Measurements from ENCODE around the gene PXYLP1. TPM values are rescaled to one million over a fixed set of nuclear protein-coding genes. Genes with fewer than 3 reads are reported as not detected.

Gene PXYLP1
- total RNA-seq, 1 donor, result 6.5 TPM

DNA sequence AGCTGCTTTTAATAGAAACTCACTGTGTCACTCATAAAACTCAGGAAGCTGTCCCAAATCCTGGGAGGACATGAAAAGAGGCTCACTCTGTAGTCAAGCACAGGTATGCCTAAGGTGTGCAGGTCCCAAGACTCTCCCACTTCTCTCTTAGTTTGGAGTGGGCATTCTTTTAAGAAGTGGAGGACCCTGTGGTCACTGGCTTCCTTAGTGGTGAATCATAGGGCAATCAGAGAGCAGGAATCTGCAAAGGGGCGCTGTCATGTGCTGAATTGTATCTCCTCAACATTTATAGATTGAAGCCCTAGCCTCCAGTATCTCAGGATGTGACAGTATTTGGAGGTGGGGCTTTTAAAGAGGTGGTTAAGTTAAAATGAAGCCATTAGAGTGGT lies 89.5 kb downstream of the PXYLP1 start:
- peak; percentile 74 for DNase-seq (ENCODE audit: insufficient read length, low spot score, missing footprints)
- H3K9me3 ChIP-seq (ENCODE audit: low read depth, low read length), result no peaks in the 10 kb centered on the region
- no peaks in the 10 kb centered on the region for H3K79me2 ChIP-seq (ENCODE audit: insufficient read depth, low read length)

DNA sequence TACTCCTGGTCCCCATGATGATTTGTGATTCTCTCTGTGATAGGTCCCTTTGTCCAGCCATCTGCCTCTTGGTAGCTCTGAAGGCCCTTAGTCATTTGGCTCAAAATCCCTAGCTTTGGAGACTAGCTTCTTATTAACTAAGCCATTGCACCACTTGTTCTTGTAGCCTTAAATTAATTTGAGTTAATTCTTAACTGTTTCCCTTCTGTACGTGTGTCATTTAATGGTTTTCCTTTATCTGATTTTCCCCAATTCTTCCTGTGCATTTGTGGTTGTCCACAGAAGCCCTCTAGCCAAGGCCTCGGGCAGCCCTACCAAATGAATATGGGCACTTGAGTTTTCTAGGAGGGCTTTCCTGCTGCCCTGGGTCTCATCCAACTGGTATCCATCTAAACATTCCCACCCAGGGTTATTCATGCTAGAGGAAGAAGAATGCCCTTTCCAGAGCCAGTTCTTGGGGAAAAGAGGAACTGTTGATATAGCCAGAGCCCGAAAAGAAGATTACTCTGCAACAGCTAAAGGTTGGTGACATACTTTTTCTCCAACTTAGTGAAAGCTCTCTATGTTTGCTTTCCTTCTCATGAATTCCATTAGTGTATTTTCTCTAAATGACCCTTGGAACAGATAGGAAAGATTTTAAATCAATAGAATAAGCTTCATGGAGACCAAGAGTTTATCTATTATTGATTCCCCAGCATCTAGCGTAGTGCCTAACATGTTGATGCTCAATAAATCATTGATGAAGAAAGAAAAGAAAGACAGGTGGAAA lies 92.5 kb downstream of the PXYLP1 start:
- no peak for TF ChIP-seq CTCF (IDR thresholded peaks at IDR 0.05; ENCODE audit: extremely low read depth, low read depth, low read length)

More for the DNA sequence above, 89.5 kb downstream of the PXYLP1 start:
- Histone ChIP-seq H3K27me3 (ENCODE audit: insufficient read depth, low read length) (no peaks in the 10 kb centered on the region), H2AFZ (ENCODE audit: low read length) (peak overlapping the region; percentile 52), H3K4me2 (ENCODE audit: insufficient read depth, low read length) (no peak overlapping the region), H3K4me1 (ENCODE audit: insufficient read depth, low read length) (peaks cover 9% of the 10 kb centered on the region), H3K4me3 (ENCODE audit: insufficient read depth, low read length) (no peak overlapping the region), H3K36me3 (ENCODE audit: insufficient read depth, low read length) (no peaks in the 10 kb centered on the region), H4K20me1 (ENCODE audit: insufficient read depth, low read length) (no peaks in the 10 kb centered on the region), H3K27ac (ENCODE audit: low read depth, low read length) (no peak overlapping the region)
- TF ChIP-seq CTCF (IDR thresholded peaks at IDR 0.05; ENCODE audit: extremely low read depth, low read depth, low read length), result no peak

DNA sequence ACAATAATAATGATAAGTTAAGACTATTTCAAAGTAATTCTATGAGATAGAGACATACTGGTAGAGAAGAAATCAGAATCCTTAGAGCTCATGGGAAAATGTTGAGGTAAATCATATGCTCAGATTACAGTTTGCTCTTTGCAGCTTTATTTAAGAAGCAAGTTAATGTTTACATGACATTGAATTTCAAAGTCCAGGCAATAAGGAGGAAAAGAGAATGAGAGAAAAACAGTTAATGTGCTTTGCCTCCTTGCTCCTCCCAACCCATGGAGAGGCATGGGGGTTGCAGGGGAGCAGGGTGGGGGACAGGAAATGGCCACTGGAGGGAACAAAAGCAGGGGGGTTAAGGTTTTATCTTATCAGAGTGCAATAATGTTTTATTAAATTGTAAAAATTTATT lies 94.5 kb downstream of the PXYLP1 start:
- no peaks in the 10 kb centered on the region for H3K27me3 ChIP-seq (ENCODE audit: insufficient read depth, low read length)
- H4K20me1 ChIP-seq (ENCODE audit: insufficient read depth, low read length), result no peaks in the 10 kb centered on the region
- H3K4me2 ChIP-seq (ENCODE audit: insufficient read depth, low read length), result no peak overlapping the region
- no peaks in the 10 kb centered on the region for H3K79me2 ChIP-seq (ENCODE audit: insufficient read depth, low read length)
- TF ChIP-seq CTCF (IDR thresholded peaks at IDR 0.05; ENCODE audit: extremely low read depth, low read depth, low read length), result no peak
- H3K4me1 ChIP-seq (ENCODE audit: insufficient read depth, low read length), result peaks cover 13% of the 10 kb centered on the region
- no peak for DNase-seq (ENCODE audit: insufficient read length, low spot score, missing footprints)
- H3K36me3 ChIP-seq (ENCODE audit: insufficient read depth, low read length), result no peaks in the 10 kb centered on the region
- no peaks in the 10 kb centered on the region for H3K9me3 ChIP-seq (ENCODE audit: low read depth, low read length)
- H2AFZ ChIP-seq (ENCODE audit: low read length), result no peak overlapping the region
- H3K4me3 ChIP-seq (ENCODE audit: insufficient read depth, low read length), result no peak overlapping the region
- H3K27ac ChIP-seq (ENCODE audit: low read depth, low read length), result no peak overlapping the region

More for the DNA sequence above, 92.5 kb downstream of the PXYLP1 start:
- Histone ChIP-seq H3K36me3 (ENCODE audit: insufficient read depth, low read length) (no peaks in the 10 kb centered on the region), H3K79me2 (ENCODE audit: insufficient read depth, low read length) (no peaks in the 10 kb centered on the region), H4K20me1 (ENCODE audit: insufficient read depth, low read length) (no peaks in the 10 kb centered on the region), H3K9me3 (ENCODE audit: low read depth, low read length) (no peaks in the 10 kb centered on the region), H3K27me3 (ENCODE audit: insufficient read depth, low read length) (no peaks in the 10 kb centered on the region), H3K4me3 (ENCODE audit: insufficient read depth, low read length) (no peak overlapping the region), H3K4me2 (ENCODE audit: insufficient read depth, low read length) (no peak overlapping the region), H3K4me1 (ENCODE audit: insufficient read depth, low read length) (peaks cover 9% of the 10 kb centered on the region), H3K27ac (ENCODE audit: low read depth, low read length) (no peak overlapping the region), H2AFZ (ENCODE audit: low read length) (no peak overlapping the region)
- DNase-seq (ENCODE audit: insufficient read length, low spot score, missing footprints), result no peak

- Histone ChIP-seq H3K79me2 (ENCODE audit: insufficient read depth, low read length) (no peaks in the 10 kb centered on the region), H4K20me1 (ENCODE audit: insufficient read depth, low read length) (no peaks in the 10 kb centered on the region), H3K4me2 (ENCODE audit: insufficient read depth, low read length) (no peak overlapping the region), H2AFZ (ENCODE audit: low read length) (no peak overlapping the region), H3K9me3 (ENCODE audit: low read depth, low read length) (no peaks in the 10 kb centered on the region), H3K4me1 (ENCODE audit: insufficient read depth, low read length) (peaks cover 13% of the 10 kb centered on the region), H3K36me3 (ENCODE audit: insufficient read depth, low read length) (no peaks in the 10 kb centered on the region), H3K4me3 (ENCODE audit: insufficient read depth, low read length) (no peak overlapping the region), H3K27ac (ENCODE audit: low read depth, low read length) (no peak overlapping the region), H3K27me3 (ENCODE audit: insufficient read depth, low read length) (no peaks in the 10 kb centered on the region)
- no peak for TF ChIP-seq CTCF (IDR thresholded peaks at IDR 0.05; ENCODE audit: extremely low read depth, low read depth, low read length)
- DNase-seq (ENCODE audit: insufficient read length, low spot score, missing footprints), result no peak
Measured at GRCh38 chr3:141326626-141327025, 95.0 kb downstream of the PXYLP1 start.

Data from osteoblast (primary cell).